ENCODE results near the gene CSMD2.

CSMD2 gene

DNA sequence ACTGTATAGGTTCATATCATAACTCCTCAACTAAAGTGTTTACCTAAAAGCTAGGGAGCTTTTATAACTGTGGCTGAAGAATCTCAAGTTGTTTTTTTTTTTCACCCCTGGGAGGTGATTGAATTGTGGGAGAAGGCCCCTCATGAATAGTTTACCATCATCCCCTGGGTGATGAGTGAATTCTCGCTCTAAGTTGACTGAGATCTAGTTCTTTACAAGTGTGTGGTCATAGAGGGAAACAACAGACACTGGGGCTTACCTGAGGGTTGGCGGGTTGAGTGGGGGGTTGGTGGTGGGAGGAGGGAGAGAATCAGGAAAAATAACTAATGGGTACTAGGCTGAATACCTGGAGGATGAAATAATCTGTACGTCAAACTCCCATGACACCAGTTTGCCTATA, 700.5 kb downstream of the CSMD2 start:
- DNase-seq: no peak
